Neural cell (in vitro differentiated cells): Measurements from ENCODE around the gene ALS2CL.

Experiments
- CTCF ChIP-seq: fragments of 450-650 bp; IDR thresholded peaks from 2 replicates; pipeline ENCODE4 v1.5.1; 2014; ENCODE audit warnings: antibody characterized with exemption, mild to moderate bottlenecking, moderate library complexity; ENCODE audit not compliant: poor library complexity, severe bottlenecking
- EP300 ChIP-seq: fragments of 450-650 bp; conservative IDR thresholded peaks from 2 replicates; pipeline ENCODE4 v1.6.1; 2014; ENCODE audit warnings: antibody characterized with exemption, mild to moderate bottlenecking, moderate library complexity; ENCODE audit not compliant: poor library complexity, severe bottlenecking
- EZH2 ChIP-seq: fragments of 200-600, 300-800 bp; shearing (Covaris generic), sonication (generic); IDR thresholded peaks from 2 replicates; pipeline ENCODE4 v1.6.1; 2014; ENCODE audit warnings: antibody characterized with exemption, low read length, borderline replicate concordance, mild to moderate bottlenecking; ENCODE audit not compliant: insufficient read depth, poor library complexity, severe bottlenecking
- MXI1 ChIP-seq: fragments of 450-650 bp; conservative IDR thresholded peaks from 2 replicates; pipeline ENCODE4 v1.6.1; 2014; ENCODE audit warnings: antibody characterized with exemption, mild to moderate bottlenecking; ENCODE audit not compliant: poor library complexity, severe bottlenecking
- POLR2AphosphoS5 ChIP-seq: IDR thresholded peaks from 2 replicates; pipeline ENCODE4 v1.6.1; 2012
- TAF1 ChIP-seq: IDR thresholded peaks from 2 replicates; pipeline ENCODE4 v1.6.1; 2012; ENCODE audit warnings: low read depth

DNA sequence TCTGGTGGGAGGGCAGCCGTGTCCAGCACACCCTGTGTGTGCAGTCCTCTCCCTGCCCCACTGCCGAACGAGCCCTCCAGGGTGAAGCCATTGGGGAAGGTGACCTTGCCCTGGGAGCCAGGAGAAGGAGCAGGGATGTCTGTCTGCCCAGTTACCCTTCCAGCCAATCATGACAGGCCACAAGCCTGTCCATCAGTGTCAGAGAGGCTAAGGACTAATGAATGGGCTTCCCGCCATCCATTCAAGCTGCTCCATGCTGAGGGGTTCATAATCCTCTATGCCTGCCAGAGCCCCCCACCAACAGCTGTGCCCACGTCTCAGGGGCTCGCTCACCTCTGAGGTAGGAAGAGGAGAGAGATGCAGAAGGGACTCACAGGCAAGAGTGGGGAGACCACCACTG, 15.2 kb downstream of the ALS2CL start:
- TF ChIP-seq CTCF (no peak), TAF1 (no peak), EP300 (no peak), POLR2AphosphoS5 (no peak), EZH2 (no peak), MXI1 (no peak)
